Thymus (tissue), 11 donors: ENCODE measurements around the gene WDR55. TPM values are rescaled to one million over a fixed set of nuclear protein-coding genes. Genes with fewer than 3 reads are reported as not detected.
A peak's percentile ranks its signal among the peaks of the same experiment; 100 is the strongest.
"Not testable (repeated sequence)": the region's sequence is repeated elsewhere in the genome, so short reads cannot be mapped to it uniquely, and the experiment has no call there.

Source experiments
- DNase-seq, 9 donors: peaks; one replicate each; pipeline ENCODE4 v3.0.0-alpha.2; 2013; ENCODE audit warnings: low spot score in 9 of 9, low read depth in 6 of 9, missing footprints in 1 of 9
- H3K27ac ChIP-seq, 2 donors: one replicate each; pipeline ENCODE4 v1.5.1; 2013; ENCODE audit warnings: control low read depth in 1 of 2, low read depth in 1 of 2, low read length in 1 of 2, mild to moderate bottlenecking in 1 of 2, moderate library complexity in 1 of 2
- H3K27me3 ChIP-seq, 2 donors: one replicate each; pipeline ENCODE4 v1.5.1; 2013; ENCODE audit warnings: low read length in 1 of 2; ENCODE audit not compliant: control insufficient read depth in 2 of 2, insufficient read depth in 1 of 2
- H3K36me3 ChIP-seq, 2 donors: one replicate each; pipeline ENCODE4 v1.5.1; 2013; ENCODE audit warnings: low read length in 1 of 2, mild to moderate bottlenecking in 1 of 2, moderate library complexity in 1 of 2; ENCODE audit not compliant: control insufficient read depth in 2 of 2, insufficient read depth in 2 of 2
- H3K4me1 ChIP-seq, 2 donors: one replicate each; pipeline ENCODE4 v1.5.1; 2013; ENCODE audit warnings: low read length in 2 of 2; ENCODE audit not compliant: control insufficient read depth in 2 of 2, insufficient read depth in 2 of 2
- H3K4me3 ChIP-seq, 2 donors: one replicate each; pipeline ENCODE4 v1.5.1; 2013; ENCODE audit warnings: low read length in 2 of 2, control low read depth in 1 of 2, mild to moderate bottlenecking in 1 of 2
- H3K9me3 ChIP-seq, 2 donors: one replicate each; pipeline ENCODE4 v1.5.1; 2013; ENCODE audit warnings: low read length in 1 of 2, mild to moderate bottlenecking in 1 of 2; ENCODE audit not compliant: control insufficient read depth in 2 of 2, insufficient read depth in 1 of 2
- WGBS: extraction: QIAGEN DNeasy Blood & Tissue Kit; methylation state at CpG from one replicate; pipeline ENCODE4 v1.1.7; 2013; 5-methylcytosine and 5-hydroxymethylcytosine counted together
- polyA plus RNA-seq: library from polyadenylated mRNA; stranded (reverse); fragments of 200-250 nt; gene quantifications from one replicate; pipeline ENCODE4 v1.2.3, GENCODE V29; 2013
- total RNA-seq: library from RNA; stranded (reverse); fragments of 120-200 nt; gene quantifications from one replicate; pipeline ENCODE4 v1.2.4, GENCODE V29; 2013
- donor health status: healthy.

Gene WDR55
- total and polyA plus RNA-seq, 2 donors: 9.7 to 24.0 TPM

- peaks cover 0 to 4% of the 10 kb centered on the region in 2 donors for H3K27me3 ChIP-seq
- H3K4me3 ChIP-seq: peak within 1 kb of the TSS; percentile 65 to 87
- peaks cover 7 to 16% of the 10 kb centered on the region in 2 donors for H3K4me1 ChIP-seq
- peaks cover 22 to 26% of the 10 kb centered on the region in 2 donors for H3K36me3 ChIP-seq
- peak within 1 kb of the TSS; percentile 66 to 80 for H3K27ac ChIP-seq
- peak; percentile 72 to 94 (median 90) for DNase-seq
- no peaks in the 10 kb centered on the region for H3K9me3 ChIP-seq
- WGBS: under 1% methylated on average over 63 of the region's 63 CpGs
Measured at GRCh38 chr5:140639148-140639981, 25.3 kb upstream of the WDR55 start, which contains the start of gene TMCO6. Gene TMCO6, plus strand, starts transcription at chr5:140639451. Its CDS starts 77 bp downstream, at chr5:140639528.

GRCh38 chr5:140641716-140642115, 23.0 kb upstream of the WDR55 start:
- no peaks in the 10 kb centered on the region for H3K9me3 ChIP-seq
- peaks cover 35 to 37% of the 10 kb centered on the region in 2 donors for H3K36me3 ChIP-seq
- no peak overlapping the region for H3K4me3 ChIP-seq
- H3K4me1 ChIP-seq: peaks cover 13 to 20% of the 10 kb centered on the region in 2 donors
- no peak overlapping the region for H3K27ac ChIP-seq
- peaks cover 0 to 3% of the 10 kb centered on the region in 2 donors for H3K27me3 ChIP-seq
- 98% methylated on average over 8 of the region's 8 CpGs for WGBS
- DNase-seq: no peak

- Histone ChIP-seq H3K27me3 (no peaks in the 10 kb centered on the region), H3K36me3 (peaks cover 36 to 37% of the 10 kb centered on the region in 2 donors), H3K4me1 (peaks cover 15 to 23% of the 10 kb centered on the region in 2 donors)
Measured at GRCh38 chr5:140642718-140643117, 22.0 kb upstream of the WDR55 start.

GRCh38 chr5:140647042-140647419, 17.7 kb upstream of the WDR55 start:
- DNase-seq: no peak
- 1% methylated on average over 27 of the region's 27 CpGs for WGBS
- H3K36me3 ChIP-seq: peaks cover 53 to 61% of the 10 kb centered on the region in 2 donors
- H3K4me1 ChIP-seq: peaks cover 8 to 14% of the 10 kb centered on the region in 2 donors
- H3K4me3 ChIP-seq: peak overlapping the region; percentile 63 to 91
- peak overlapping the region; percentile 85 to 88 for H3K27ac ChIP-seq
- H3K9me3 ChIP-seq: no peaks in the 10 kb centered on the region
- H3K27me3 ChIP-seq: no peaks in the 10 kb centered on the region

More at GRCh38 chr5:140642718-140643117, 22.0 kb upstream of the WDR55 start:
- H3K9me3 ChIP-seq: no peaks in the 10 kb centered on the region
- no peak overlapping the region for H3K27ac ChIP-seq
- DNase-seq: no peak
- no peak overlapping the region for H3K4me3 ChIP-seq
- 97% methylated on average over 3 of the region's 3 CpGs for WGBS

GRCh38 chr5:140658870-140659269, 5.8 kb upstream of the WDR55 start:
- Histone ChIP-seq H3K4me3 (no peak overlapping the region), H3K36me3 (peaks cover 80 to 92% of the 10 kb centered on the region in 2 donors), H3K4me1 (peaks cover 0 to under 1% of the 10 kb centered on the region in 2 donors), H3K27me3 (no peaks in the 10 kb centered on the region), H3K9me3 (no peaks in the 10 kb centered on the region), H3K27ac (no peak overlapping the region)
- DNase-seq: no peak
- WGBS: 99% methylated on average over 17 of the region's 17 CpGs

- not testable (repeated sequence) for H3K4me1 ChIP-seq, H3K27me3 ChIP-seq, H3K9me3 ChIP-seq, DNase-seq, H3K27ac ChIP-seq, H3K4me3 ChIP-seq
- H3K36me3 ChIP-seq: peaks cover 69 to 78% of the 10 kb centered on the region in 2 donors
- WGBS: 95% methylated on average over 6 of the region's 6 CpGs
Measured at GRCh38 chr5:140660371-140660770, 4.3 kb upstream of the WDR55 start.

- Histone ChIP-seq H3K4me1 (peaks cover 3 to 13% of the 10 kb centered on the region in 2 donors), H3K9me3 (no peaks in the 10 kb centered on the region), H3K27ac (peak overlapping the region; percentile 86 to 96), H3K4me3 (peak overlapping the region; percentile 72 to 86), H3K27me3 (no peaks in the 10 kb centered on the region), H3K36me3 (peaks cover 52 to 62% of the 10 kb centered on the region in 2 donors)
- WGBS: 32% methylated on average over 18 of the region's 18 CpGs
- DNase-seq: no peak
Measured at GRCh38 chr5:140664030-140664358, 710 bp upstream of the WDR55 start.

- whole genome bisulfite sequencing: 98% methylated on average over 4 of the region's 4 CpGs
- not testable (repeated sequence) for H3K4me1 ChIP-seq, H3K27ac ChIP-seq, DNase-seq, H3K4me3 ChIP-seq, H3K27me3 ChIP-seq, H3K9me3 ChIP-seq
- peaks cover 67 to 72% of the 10 kb centered on the region in 2 donors for H3K36me3 ChIP-seq
Measured at GRCh38 chr5:140671035-140671434, 6.3 kb downstream of the WDR55 start.

GRCh38 chr5:140671472-140672125, 6.9 kb downstream of the WDR55 start:
- H3K27me3 ChIP-seq: no peaks in the 10 kb centered on the region
- H3K9me3 ChIP-seq: no peaks in the 10 kb centered on the region
- no peaks in the 10 kb centered on the region for H3K4me1 ChIP-seq
- peaks cover 72 to 78% of the 10 kb centered on the region in 2 donors for H3K36me3 ChIP-seq
- no peak overlapping the region for H3K27ac ChIP-seq
- H3K4me3 ChIP-seq: no peak overlapping the region
- WGBS: 99% methylated on average over 6 of the region's 7 CpGs
- no peak for DNase-seq
